Measurements from ENCODE around the gene SSTR4.

Gene SSTR4

GRCh38 chr20:23047738-23048214, 12.7 kb downstream of the SSTR4 start:
- no peak for TF ChIP-seq CTCF (IDR thresholded peaks at IDR 0.05; ENCODE audit: insufficient read depth, low read depth, low read length, missing control alignments)
- no peak overlapping the region for H3K4me3 ChIP-seq (ENCODE audit: low read depth, low read length)
- DNase-seq (ENCODE audit: low read depth) = no peak

GRCh38 chr20:23048283-23049200, 13.4 kb downstream of the SSTR4 start:
- H3K4me3 ChIP-seq (ENCODE audit: low read depth, low read length) = no peak overlapping the region
- DNase-seq (ENCODE audit: low read depth) = no peak
- TF ChIP-seq CTCF (IDR thresholded peaks at IDR 0.05; ENCODE audit: insufficient read depth, low read depth, low read length, missing control alignments) = no peak

GRCh38 chr20:23049201-23050075, 14.3 kb downstream of the SSTR4 start, which contains the start of gene THBD:
Gene THBD (minus strand): TSS chr20:23049672. CDS start chr20:23049504, 168 bp downstream.
- TF ChIP-seq CTCF (IDR thresholded peaks at IDR 0.05; ENCODE audit: insufficient read depth, low read depth, low read length, missing control alignments) = no peak
- DNase-seq (ENCODE audit: low read depth) = no peak
- H3K4me3 ChIP-seq (ENCODE audit: low read depth, low read length) = no peak within 1 kb of the TSS

GRCh38 chr20:23050076-23050838, 15.1 kb downstream of the SSTR4 start:
- DNase-seq (ENCODE audit: low read depth) = no peak
- no peak overlapping the region for H3K4me3 ChIP-seq (ENCODE audit: low read depth, low read length)
- TF ChIP-seq CTCF (IDR thresholded peaks at IDR 0.05; ENCODE audit: insufficient read depth, low read depth, low read length, missing control alignments) = no peak

- TF ChIP-seq CTCF (IDR thresholded peaks at IDR 0.05; ENCODE audit: insufficient read depth, low read depth, low read length, missing control alignments) = peak; percentile 57
- DNase-seq (ENCODE audit: low read depth) = peak; percentile 44
- no peak overlapping the region for H3K4me3 ChIP-seq (ENCODE audit: low read depth, low read length)
Observed at GRCh38 chr20:23050847-23051627, 15.9 kb downstream of the SSTR4 start.
